Stimulated activated CD4-positive, alpha-beta T cell treated with anti-CD3 and anti-CD28 coated beads, TNF-alpha, amount 100 ng/mL, for 48 hours (primary cell): ENCODE measurements around the gene NOP56.

Source experiments
- DNase-seq, 3 donors: peaks; one replicate each; pipeline ENCODE4 v3.0.0-alpha.2; 2020; ENCODE audit warnings: low read depth in 3 of 3

NOP56 gene

DNA sequence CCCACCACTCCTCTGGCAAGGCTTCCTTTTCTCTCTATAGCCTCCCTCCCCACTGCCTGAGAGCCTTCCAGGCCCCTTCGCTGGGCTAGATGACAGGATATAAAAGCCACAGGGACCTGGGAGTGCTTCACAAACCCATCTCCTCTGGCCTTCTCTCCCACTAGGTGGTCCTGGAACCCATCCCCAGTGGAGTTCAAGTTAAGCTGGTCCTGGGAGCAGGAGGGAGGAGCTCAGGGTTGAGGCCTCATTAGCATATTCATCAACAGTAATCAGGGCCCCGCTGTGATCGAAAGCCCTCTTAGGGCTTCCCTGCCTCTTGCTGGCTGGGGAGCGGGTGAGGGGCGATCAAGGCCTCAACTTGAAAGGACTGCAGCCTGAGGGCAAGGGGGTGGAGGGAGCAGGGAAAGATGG is 49.2 kb downstream of the NOP56 start:
- DNase-seq, result no peak

DNA sequence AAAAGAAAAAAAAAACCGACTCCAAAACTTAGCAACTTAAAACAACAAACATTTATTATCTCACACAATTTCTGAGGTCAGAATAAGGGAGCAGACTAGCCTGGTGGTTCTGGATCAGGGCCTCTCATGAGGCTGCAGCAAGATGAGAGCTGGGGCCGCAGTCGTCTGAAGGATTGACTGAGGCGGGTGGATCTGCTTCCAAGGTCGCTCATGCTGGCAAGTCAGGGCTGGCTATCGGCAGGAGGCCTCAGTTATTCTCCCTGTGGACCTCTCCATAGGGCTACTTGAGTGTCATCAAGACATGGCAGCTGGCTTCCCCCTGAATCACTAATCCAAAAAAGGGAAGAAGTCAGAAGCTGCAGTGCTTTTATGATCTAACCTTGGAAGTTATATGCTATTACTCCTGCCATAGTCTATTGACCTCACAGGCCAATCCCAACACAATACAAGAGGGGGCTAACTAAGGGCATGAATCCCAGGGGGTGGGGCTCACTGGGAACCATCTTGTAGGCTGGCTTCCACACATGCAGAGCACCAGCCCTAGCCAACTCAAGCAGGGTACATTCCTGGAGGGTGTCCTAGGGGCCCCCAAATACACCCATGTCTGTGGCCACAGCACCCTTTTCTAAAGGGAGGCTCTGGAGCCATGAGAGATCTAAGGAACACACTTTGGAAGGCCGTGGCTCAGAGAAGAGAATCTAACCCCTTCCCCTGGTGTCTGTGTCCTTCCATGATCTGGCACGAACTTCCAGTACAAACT is 51.5 kb downstream of the NOP56 start:
- DNase-seq, result no peak

DNA sequence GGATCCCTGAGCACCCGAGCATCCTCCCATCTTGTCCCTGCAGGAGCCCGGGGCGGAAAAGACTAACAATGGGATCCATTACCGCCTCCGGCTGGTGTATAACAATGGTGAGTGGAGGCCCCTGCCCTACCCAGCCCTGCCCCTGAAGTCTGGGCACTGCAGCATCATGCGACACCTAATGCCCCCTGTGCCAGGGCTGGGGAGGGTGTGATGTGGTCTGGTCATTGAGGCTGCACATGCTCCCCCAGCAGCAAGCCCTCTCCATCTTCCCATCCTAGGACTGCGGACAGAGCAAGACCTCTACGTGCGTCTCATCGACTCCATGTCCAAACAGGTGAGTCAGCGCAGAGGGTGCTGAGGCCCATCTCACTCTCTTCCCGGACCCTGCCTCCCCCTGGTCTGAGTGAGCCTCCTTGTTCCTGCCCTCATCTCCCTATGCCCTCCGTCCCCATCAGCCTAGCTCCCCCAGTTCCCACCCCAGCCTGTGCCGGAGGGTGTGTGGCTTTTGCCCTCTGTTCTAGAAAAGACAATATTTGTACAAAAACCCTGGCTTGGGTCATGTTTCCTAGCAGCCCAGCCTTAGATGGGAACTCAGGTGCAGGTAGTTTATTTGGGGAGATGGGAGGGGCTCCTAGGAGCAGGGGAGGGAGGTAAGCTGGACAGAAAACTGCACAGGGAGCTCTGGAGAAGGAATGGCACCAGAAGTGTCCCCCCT is 53.7 kb downstream of the NOP56 start:
- no peak for DNase-seq

- no peak for DNase-seq
These were observed 54.4 kb downstream of the NOP56 start for GRCh38 chr20:2706688-2707352.

- DNase-seq, result no peak
These were observed 55.1 kb downstream of the NOP56 start for GRCh38 chr20:2707353-2708072.
